Measurements from ENCODE around the gene TP73.

Gene TP73

GRCh38 chr1:3646596-3646995 lies 5.7 kb upstream of the TP73 start:
- Histone ChIP-seq H3K36me3 (ENCODE audit: control insufficient read depth, insufficient read depth, low read length) (peaks cover 26% of the 10 kb centered on the region), H3K27me3 (ENCODE audit: control insufficient read depth, insufficient read depth, low read length) (peaks cover 16% of the 10 kb centered on the region), H3K9me3 (ENCODE audit: control insufficient read depth, insufficient read depth, low read depth, low read length) (no peaks in the 10 kb centered on the region), H3K4me1 (ENCODE audit: control insufficient read depth, insufficient read depth, low read length) (peaks cover 9% of the 10 kb centered on the region; the same call in 1 of the 2 replicates), H3K9ac (ENCODE audit: low read length) (no peak overlapping the region), H3K27ac (ENCODE audit: low read depth, low read length) (no peak overlapping the region), H3K4me3 (ENCODE audit: low read depth, low read length) (no peak overlapping the region)

- Histone ChIP-seq H3K27ac (ENCODE audit: low read depth, low read length) (no peak within 1 kb of the TSS), H3K4me3 (ENCODE audit: low read depth, low read length) (peak within 1 kb of the TSS; percentile 98), H3K4me1 (ENCODE audit: control insufficient read depth, insufficient read depth, low read length) (peaks cover 11% of the 10 kb centered on the region), H3K36me3 (ENCODE audit: control insufficient read depth, insufficient read depth, low read length) (peaks cover 20% of the 10 kb centered on the region), H3K9me3 (ENCODE audit: control insufficient read depth, insufficient read depth, low read depth, low read length) (no peaks in the 10 kb centered on the region), H3K9ac (ENCODE audit: low read length) (peak within 1 kb of the TSS; percentile 46), H3K27me3 (ENCODE audit: control insufficient read depth, insufficient read depth, low read length) (peaks cover 46% of the 10 kb centered on the region)
Observed at GRCh38 chr1:3649342-3650247, 2.7 kb upstream of the TP73 start, which contains the start of gene WRAP73. WRAP73 (minus strand) TSS chr1:3650103; CDS start chr1:3649999, 104 bp downstream.

- Histone ChIP-seq H3K36me3 (ENCODE audit: control insufficient read depth, insufficient read depth, low read length) (peaks cover 15% of the 10 kb centered on the region), H3K9ac (ENCODE audit: low read length) (no peak overlapping the region), H3K27ac (ENCODE audit: low read depth, low read length) (no peak overlapping the region), H3K27me3 (ENCODE audit: control insufficient read depth, insufficient read depth, low read length) (peaks cover 55% of the 10 kb centered on the region), H3K4me1 (ENCODE audit: control insufficient read depth, insufficient read depth, low read length) (peaks cover 11% of the 10 kb centered on the region), H3K9me3 (ENCODE audit: control insufficient read depth, insufficient read depth, low read depth, low read length) (no peaks in the 10 kb centered on the region), H3K4me3 (ENCODE audit: low read depth, low read length) (peak overlapping the region; percentile 98)
Observed at GRCh38 chr1:3650248-3651025, 1.9 kb upstream of the TP73 start.

DNA sequence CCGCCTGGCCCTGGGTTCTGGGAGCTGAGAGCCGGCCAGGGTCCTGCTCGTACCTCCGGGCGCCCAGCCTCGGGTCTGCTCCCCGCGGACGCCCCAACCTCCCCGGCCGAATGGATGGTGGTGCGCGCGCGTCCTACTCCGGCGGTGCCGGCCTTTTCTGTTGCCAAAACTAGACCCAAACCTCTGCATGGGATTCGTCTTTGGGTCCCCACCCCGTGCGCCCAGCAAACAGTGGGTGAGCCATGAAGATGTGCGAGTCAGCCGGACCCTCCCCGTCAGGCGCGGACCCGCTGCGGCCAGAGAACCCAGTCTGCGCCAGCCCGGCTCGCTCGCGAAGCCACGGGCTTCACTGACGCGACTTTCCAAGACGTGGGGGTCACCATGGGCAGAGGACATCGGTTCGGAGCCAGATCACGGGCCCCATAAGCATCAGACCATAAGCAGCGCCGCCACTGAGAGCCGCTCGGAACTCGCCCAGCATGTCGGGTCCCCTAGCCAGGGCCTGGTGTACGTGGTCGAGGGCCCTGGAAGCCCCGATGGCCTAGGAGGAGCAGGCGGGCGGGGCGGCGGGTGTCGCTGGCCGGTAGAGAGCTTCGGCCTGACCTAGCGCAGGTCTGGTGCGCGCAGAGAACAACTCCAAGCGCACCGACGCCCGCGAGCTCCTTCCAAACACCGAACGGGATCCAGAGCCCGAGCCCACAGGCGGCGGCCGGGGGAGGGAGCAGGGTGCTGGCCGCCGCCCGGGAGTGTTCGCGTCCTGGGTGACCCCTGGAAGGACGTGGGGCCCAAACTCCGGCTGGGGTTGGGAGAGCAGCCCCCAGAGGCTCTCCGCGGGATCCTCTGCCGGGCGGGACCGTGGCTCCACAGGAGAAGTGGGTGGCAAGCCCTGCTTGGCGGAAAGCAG lies 1.0 kb upstream of the TP73 start:
- Histone ChIP-seq H3K4me3 (ENCODE audit: low read depth, low read length) (peak overlapping the region; percentile 98), H3K27me3 (ENCODE audit: control insufficient read depth, insufficient read depth, low read length) (peaks cover 63% of the 10 kb centered on the region), H3K4me1 (ENCODE audit: control insufficient read depth, insufficient read depth, low read length) (peaks cover 11% of the 10 kb centered on the region), H3K27ac (ENCODE audit: low read depth, low read length) (no peak overlapping the region), H3K9ac (ENCODE audit: low read length) (peak overlapping the region; percentile 25), H3K36me3 (ENCODE audit: control insufficient read depth, insufficient read depth, low read length) (peaks cover 10% of the 10 kb centered on the region), H3K9me3 (ENCODE audit: control insufficient read depth, insufficient read depth, low read depth, low read length) (no peaks in the 10 kb centered on the region)

DNA sequence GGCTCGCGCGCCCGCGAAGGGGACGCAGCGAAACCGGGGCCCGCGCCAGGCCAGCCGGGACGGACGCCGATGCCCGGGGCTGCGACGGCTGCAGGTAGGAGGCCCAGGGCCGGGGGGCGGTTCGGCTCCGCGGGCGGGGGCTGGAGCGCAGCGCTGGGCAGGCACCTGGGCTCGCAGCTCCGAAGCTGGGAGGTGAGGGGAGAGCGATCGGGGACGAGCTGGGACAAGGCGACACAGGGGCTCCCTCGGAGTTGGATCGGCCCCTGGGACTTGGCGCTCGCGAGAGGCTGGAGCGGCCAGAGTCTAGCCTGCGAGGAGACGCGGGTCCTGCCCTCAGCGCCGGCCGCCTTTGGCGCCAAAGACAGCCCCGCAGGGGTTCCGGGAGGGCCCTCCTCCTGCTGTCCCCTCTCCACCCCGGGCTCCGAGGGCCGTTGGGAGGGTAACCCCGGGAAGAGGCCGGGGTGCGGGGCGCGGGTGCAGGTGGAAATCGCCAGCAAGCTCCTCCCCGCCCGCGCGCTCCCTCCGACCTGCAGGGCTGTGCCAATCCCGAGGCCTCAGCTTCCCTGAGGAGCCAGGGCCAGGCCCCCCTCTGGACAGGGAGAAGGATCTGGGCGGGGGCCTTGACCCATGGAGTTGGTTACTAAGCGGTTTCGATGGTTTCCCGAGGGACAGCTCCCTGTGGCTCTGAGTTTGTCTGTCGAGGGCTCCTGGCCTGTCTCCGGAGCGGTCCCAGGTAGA lies 401 bp downstream of the TP73 start:
- H3K36me3 ChIP-seq (ENCODE audit: control insufficient read depth, insufficient read depth, low read length) = no peaks in the 10 kb centered on the region
- H3K4me3 ChIP-seq (ENCODE audit: low read depth, low read length) = peak overlapping the region; percentile 98
- H3K9me3 ChIP-seq (ENCODE audit: control insufficient read depth, insufficient read depth, low read depth, low read length) = no peaks in the 10 kb centered on the region
- H3K27ac ChIP-seq (ENCODE audit: low read depth, low read length) = no peak overlapping the region
- H3K9ac ChIP-seq (ENCODE audit: low read length) = no peak overlapping the region
- H3K27me3 ChIP-seq (ENCODE audit: control insufficient read depth, insufficient read depth, low read length) = peaks cover 77% of the 10 kb centered on the region
- H3K4me1 ChIP-seq (ENCODE audit: control insufficient read depth, insufficient read depth, low read length) = peaks cover 11% of the 10 kb centered on the region

DNA sequence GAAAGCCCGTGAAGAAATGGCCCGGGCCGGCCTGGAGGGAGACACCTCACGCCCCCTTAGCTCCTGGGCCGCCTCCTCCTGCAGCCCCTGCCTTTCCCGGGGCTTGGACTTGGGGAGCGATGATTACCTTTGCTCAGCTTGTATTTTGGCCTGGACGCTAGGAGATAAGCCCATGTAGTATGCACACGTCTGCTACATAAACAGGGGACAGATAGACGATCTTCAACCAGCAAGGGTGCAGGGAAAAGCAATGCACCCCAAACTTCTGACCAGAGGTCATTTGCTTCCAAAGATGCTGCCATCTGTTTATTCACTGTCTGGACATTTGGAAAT lies 936 bp downstream of the TP73 start:
- H3K4me3 ChIP-seq (ENCODE audit: low read depth, low read length) = peak overlapping the region; percentile 98
- H3K27ac ChIP-seq (ENCODE audit: low read depth, low read length) = no peak overlapping the region

DNA sequence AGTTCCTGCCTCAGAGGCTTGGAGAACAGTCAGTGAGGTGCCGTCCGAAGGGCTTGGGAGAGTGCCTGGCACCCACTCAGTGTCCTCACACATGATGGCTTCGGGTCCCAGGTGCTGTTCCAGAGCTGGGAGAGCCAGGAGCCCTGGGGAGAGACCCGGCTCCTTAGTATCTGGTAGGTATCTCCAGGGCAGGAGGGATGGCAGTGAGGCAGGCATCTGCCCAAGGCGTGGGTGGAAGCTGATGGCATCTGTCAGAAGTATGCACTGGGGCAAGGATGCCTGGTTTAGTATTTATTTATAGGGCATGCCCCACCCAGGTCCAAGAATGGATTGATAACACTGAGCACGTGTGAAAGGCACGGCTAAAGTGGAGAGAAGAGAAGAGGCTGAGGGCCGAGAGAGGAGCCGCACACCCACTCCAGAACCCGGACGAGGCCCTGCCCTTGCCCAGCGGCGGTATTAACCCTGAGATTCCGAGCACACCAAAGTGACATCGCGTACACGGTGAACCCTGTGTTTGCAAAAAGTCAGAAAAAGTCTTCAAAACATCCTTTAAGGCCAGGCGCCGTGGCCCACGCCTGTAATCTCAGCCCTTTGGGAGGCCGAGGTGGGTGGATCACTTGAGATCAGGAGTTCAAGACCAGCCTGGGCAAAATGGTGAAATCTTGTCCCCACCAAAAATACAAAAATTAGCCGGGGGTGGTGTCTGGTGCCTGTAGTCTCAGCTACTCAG lies 2.4 kb downstream of the TP73 start:
- Histone ChIP-seq H3K27ac (ENCODE audit: low read depth, low read length) (no peak overlapping the region), H3K4me1 (ENCODE audit: control insufficient read depth, insufficient read depth, low read length) (peaks cover 14% of the 10 kb centered on the region), H3K9me3 (ENCODE audit: control insufficient read depth, insufficient read depth, low read depth, low read length) (no peaks in the 10 kb centered on the region), H3K4me3 (ENCODE audit: low read depth, low read length) (no peak overlapping the region), H3K27me3 (ENCODE audit: control insufficient read depth, insufficient read depth, low read length) (peaks cover 86% of the 10 kb centered on the region), H3K36me3 (ENCODE audit: control insufficient read depth, insufficient read depth, low read length) (no peaks in the 10 kb centered on the region), H3K9ac (ENCODE audit: low read length) (no peak overlapping the region)

More for the DNA sequence above, 936 bp downstream of the TP73 start:
- no peak overlapping the region for H3K9ac ChIP-seq (ENCODE audit: low read length)
- H3K9me3 ChIP-seq (ENCODE audit: control insufficient read depth, insufficient read depth, low read depth, low read length) = no peaks in the 10 kb centered on the region
- peaks cover 83% of the 10 kb centered on the region for H3K27me3 ChIP-seq (ENCODE audit: control insufficient read depth, insufficient read depth, low read length)
- H3K4me1 ChIP-seq (ENCODE audit: control insufficient read depth, insufficient read depth, low read length) = peaks cover 16% of the 10 kb centered on the region
- H3K36me3 ChIP-seq (ENCODE audit: control insufficient read depth, insufficient read depth, low read length) = no peaks in the 10 kb centered on the region

- H3K9me3 ChIP-seq (ENCODE audit: control insufficient read depth, insufficient read depth, low read depth, low read length) = no peaks in the 10 kb centered on the region
- peaks cover 76% of the 10 kb centered on the region for H3K27me3 ChIP-seq (ENCODE audit: control insufficient read depth, insufficient read depth, low read length)
- peaks cover 11% of the 10 kb centered on the region for H3K4me1 ChIP-seq (ENCODE audit: control insufficient read depth, insufficient read depth, low read length)
- H3K4me3 ChIP-seq (ENCODE audit: low read depth, low read length) = no peak overlapping the region
- H3K27ac ChIP-seq (ENCODE audit: low read depth, low read length) = no peak overlapping the region
- H3K36me3 ChIP-seq (ENCODE audit: control insufficient read depth, insufficient read depth, low read length) = no peaks in the 10 kb centered on the region
- H3K9ac ChIP-seq (ENCODE audit: low read length) = no peak overlapping the region
Observed at GRCh38 chr1:3656450-3657095, 4.3 kb downstream of the TP73 start.

GRCh38 chr1:3657096-3657475 lies 4.8 kb downstream of the TP73 start:
- Histone ChIP-seq H3K9me3 (ENCODE audit: control insufficient read depth, insufficient read depth, low read depth, low read length) (no peaks in the 10 kb centered on the region), H3K27ac (ENCODE audit: low read depth, low read length) (no peak overlapping the region)

More at GRCh38 chr1:3657096-3657475, 4.8 kb downstream of the TP73 start:
- H3K4me1 ChIP-seq (ENCODE audit: control insufficient read depth, insufficient read depth, low read length) = peaks cover 11% of the 10 kb centered on the region
- H3K9ac ChIP-seq (ENCODE audit: low read length) = no peak overlapping the region
- peaks cover 71% of the 10 kb centered on the region for H3K27me3 ChIP-seq (ENCODE audit: control insufficient read depth, insufficient read depth, low read length)
- no peak overlapping the region for H3K4me3 ChIP-seq (ENCODE audit: low read depth, low read length)
- no peaks in the 10 kb centered on the region for H3K36me3 ChIP-seq (ENCODE audit: control insufficient read depth, insufficient read depth, low read length)
